SIG-M5 treated with dmso at 0.1 percent for 504 hours (cell line): ENCODE data around the gene ERCC6L2.
A peak's percentile ranks its signal among the peaks of the same experiment; 100 is the strongest.

Experiments
- DNase-seq: peaks from one replicate; lab custom pipeline; 2025; ENCODE audit not compliant: unreplicated experiment; lab: John Stamatoyannopoulos, UW

ERCC6L2 gene

DNA sequence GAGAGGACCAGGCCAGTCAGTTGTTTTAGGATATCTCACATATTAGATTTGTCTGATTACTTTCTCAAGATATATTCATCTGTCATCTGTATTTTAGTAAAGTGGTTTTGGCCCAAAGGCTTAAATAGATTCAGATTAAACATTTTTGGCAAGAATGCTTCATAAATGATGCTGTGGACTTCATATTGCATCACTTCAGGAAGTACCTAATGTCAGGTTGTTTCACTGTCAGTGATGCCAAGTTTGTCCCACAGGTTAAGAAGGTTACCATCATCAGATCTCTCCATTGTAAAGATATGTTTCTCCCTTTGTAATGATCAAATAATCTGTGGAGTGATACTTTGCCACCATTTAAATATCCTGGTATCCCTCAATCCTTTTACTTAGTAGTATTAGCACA, 37.3 kb downstream of the ERCC6L2 start:
- no peak for DNase-seq

DNA sequence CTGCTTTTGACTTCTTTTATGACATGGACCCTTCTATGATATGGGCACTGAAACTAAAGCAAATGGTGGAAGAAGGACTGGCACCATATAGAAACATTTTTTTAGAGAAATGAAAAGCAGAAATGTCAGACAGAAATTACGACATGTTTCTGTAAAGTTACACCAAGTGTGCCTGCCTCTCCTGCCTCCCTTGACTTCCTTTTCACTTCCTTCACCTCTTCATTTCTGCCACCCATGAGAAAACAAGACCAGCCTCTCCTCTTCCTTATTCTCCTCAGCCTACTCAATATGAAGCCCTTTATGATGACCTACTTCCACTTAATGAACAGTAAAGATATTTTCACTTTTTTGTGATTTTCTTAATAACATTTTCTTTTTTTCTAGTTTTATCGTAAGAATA, 44.5 kb downstream of the ERCC6L2 start:
- peak; percentile 80 for DNase-seq

DNA sequence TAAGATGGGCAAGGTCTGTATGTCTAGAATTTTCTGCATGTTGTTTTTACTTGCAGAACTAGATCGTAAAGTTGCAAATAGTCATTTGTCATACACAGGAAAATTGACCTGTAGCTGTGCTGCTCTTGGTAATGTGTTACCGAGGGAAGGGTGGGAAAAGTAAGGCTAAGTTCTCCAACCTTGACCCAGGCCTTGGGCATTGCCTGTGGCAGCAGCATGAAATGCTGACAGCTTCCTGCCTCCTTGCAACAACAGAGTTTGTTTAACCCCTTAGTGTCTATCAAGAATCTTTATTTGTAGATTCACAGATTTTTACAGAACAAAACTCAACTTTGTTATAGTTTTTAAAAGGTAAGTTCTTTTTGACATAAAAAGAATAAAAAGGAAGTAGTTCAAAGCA, 48.3 kb downstream of the ERCC6L2 start:
- no peak for DNase-seq

DNA sequence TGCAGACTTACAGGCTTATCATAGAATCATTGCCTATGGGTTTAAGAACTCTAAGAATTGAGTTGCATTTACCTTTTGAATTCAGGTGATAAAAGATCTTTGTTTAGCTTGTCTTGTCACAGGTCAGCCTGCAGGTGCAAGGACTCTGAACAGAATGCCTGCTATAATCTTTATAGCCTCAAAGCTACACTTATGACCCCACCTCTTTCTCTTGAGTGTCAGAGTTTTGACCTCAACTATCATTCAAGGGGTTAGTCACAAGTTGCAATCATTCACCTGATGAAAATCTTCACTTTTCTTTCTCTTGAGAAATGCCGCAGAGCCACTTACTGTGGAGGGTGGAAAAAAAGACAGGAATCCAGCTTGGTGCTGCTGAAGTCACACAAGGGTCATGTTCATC, 49.5 kb downstream of the ERCC6L2 start:
- no peak for DNase-seq

DNA sequence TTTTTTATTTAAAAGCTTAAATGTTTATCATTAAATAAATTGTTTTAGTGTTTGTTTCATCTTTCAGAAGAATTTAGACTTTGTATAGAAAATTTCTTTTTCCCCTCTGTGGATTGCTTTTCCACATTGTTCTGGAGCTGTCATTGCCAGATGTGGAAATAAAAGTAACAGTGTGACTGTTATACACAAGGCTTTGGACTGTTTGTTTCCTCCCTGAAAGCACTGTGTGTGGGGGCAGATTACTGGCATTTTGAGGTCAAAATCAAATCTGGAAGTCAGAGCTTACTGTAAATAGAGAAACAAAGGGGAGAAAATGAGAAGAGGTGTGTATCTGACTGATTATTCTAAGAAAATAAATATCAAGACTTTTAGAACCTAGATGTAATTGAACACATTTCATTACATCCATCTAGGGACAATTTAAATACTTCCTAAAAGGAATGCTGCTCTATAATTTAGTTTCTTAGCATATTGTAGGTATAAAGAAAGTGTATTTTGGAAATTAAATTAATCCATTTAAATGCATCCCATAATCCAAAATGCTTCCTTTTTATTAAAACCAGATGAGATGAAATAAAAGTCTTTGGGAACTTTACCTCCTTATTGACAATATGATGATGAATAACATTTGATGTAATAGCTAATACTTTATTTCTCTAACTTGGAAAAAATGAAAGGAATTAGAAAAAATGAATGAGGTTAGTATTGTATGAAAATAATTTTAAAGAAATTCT, 51.9 kb downstream of the ERCC6L2 start:
- DNase-seq, result no peak

DNA sequence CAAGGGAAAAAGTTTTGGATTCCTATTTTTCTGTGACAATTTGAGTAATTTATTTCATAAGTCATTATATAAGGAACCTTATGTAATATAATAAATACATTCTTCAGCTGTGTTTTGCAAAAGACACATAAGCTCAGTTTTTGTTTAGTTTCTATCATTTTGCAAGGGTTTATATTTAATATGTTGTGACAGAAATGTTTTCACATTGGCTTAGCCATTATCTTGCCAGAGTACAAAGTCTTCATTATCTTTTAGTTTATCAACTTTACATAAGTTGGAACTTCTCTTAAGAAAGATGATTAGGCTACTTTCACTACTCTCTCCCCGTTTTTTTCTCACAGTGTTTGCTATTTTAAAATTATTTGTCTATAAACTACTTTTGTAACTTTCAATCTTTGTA, 54.8 kb downstream of the ERCC6L2 start:
- DNase-seq, result no peak

DNA sequence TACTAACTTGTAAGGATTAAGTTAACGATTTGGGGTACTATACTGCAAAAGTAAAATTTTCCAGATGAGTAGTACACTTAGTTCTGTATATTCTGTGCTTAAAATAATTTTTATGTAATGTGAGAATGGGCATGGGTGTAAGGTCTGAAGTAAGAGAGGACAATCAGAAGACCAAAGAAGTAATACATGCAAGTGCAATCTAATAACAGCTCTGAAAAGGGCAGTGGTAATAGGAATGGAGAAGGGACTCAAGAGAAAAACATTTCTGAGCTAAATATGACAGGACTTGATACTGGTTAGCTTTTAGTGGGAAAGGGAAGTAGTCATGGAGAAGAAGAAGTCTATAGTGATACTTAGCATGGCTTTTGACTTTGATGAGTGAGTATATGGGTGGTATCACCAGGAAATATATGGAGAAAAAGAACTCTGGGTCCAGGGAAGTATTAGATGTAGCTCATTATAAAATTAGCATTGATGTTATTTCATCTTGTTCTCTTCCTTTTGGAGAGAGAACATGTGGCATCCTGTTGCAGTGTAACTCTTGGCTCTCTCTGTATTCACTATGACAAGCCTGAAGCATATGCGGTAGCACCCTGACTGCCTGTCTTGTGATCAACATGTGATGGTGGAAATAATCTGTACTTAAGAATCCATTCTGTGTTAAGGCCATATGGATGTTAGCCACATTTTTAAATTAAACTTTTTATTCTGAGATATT, 60.5 kb downstream of the ERCC6L2 start:
- no peak for DNase-seq

DNA sequence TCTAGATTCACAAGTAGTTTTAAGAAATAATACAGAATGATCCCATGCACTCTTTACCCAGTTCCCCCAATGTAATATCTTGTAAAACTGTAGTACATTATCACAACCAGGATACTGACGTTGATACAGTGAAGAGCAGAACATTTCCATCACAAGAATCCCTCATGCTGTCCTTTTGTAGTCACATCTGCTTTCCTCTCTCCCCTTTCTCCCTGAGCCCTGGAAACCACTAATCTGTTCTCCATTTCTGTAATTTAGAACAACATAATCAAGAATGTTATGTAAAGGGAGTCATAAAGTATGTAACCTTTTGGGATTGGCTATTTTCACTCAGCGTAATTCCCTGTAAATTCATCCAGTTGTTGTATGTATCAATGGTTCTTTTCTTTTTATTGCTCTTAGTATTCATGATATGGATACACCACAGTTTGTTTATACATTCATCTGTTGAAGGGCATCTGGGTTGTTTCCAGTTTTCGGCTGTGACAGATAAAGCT, 61.1 kb downstream of the ERCC6L2 start:
- no peak for DNase-seq

DNA sequence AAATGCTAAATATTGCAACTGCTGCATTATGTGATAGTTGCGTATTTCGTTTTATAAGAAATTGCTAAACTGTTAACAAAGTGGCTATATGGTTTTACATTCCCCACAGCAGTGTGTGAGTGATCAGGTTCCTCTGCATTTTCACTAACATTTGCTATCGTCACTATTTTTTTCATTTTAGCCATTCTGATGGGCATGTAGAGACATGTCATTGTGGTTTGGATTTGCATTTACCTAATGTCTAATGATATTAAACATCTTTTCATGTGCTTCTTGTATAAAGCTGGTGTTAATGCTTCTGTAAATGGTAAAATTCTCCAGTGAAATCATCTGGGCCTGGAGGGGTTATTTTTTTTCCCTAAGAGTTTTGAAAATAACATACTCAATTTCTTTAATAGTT, 61.6 kb downstream of the ERCC6L2 start:
- DNase-seq, result no peak

DNA sequence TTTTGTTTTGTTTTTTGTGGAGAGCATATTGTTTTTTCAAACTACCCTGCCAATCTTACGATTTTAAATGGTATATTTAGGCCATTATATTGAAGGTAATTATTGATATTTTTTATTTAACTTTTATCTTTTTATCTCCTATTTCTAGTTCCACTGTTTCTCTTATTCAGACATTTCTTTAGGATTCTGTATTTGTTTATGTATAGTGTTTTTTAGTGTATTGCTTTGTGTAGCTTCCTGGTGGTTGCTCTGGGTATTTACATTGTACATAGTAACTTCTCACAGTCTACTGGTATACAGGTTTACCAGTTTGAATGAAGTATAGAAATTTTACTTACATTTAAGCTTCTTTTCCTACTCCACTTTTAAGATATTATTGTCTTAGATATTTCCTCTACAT, 63.2 kb downstream of the ERCC6L2 start:
- DNase-seq, result no peak

DNA sequence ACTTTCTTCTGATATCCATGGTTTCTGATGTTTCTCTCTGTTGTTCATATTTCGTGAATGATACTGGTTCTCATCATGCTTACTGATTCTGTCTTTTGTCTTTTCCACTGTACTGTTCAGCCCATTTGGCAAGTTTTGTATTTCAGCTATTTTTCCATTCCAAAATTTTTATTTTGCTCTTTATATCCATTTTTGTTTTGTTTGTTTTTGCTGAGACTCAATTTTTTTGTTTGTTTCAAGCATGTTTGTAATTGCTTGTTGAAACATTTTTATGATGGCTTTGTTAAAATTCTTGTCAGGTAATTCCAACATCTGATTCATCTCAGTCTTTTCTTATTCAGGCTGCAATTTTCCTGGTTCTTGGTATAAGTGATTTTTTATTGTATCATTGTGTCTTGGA, 64.0 kb downstream of the ERCC6L2 start:
- DNase-seq, result no peak

DNA sequence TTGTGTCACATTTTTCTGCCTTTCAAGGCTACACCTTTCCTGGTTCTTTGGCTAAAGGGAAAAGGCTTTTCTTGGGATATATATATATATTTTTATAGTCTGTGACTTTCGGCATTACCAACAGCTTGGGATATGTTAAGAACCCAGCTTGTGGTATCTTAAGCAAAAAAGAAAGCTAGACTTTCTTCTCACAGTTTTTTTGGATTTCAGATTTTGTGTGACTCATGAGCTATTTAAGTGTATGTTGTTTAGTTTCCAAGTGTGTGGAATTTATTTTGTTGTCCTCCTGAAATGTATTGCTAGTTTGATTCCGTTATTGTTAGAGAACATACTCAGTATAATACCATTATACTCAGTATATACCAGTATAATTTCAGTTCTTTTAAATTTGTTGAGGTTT, 64.8 kb downstream of the ERCC6L2 start:
- no peak for DNase-seq

DNA sequence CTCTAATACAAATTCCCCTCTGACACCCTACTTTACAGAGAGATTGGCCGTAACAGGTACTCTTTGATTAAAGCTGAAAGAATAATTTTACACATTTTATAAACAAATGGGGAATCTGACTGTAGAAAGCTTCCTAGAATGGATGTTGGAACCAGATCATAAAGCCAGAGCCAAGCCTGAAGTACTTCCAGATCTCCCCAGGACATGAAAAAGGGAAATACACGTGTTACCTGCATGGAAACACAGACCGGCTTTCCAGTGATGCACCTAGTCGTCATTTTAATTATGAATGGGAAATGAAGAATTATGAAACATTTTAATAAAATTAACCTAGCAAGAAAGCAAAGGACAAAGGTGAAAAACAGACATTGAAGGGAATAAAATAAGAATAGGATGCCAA, 66.5 kb downstream of the ERCC6L2 start:
- DNase-seq, result no peak

DNA sequence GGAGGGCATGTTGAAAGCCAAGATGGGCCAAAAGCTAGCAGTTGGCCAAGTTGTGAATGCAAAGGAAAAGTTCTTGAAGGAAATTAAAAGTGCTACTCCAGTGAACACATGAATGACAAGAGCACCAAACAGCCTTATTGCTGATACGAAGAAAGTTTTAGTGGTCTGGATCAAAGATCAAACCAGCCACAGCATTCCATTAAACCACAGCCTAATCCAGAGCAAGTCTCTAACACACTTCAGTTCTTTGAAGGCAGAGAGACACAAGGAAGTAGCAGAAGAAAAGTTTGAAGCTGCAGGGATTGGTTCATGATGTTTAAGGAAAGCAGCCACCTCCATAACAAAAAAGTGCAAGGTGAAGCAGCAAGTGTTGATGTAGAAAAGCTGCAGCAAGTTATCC, 71.6 kb downstream of the ERCC6L2 start:
- DNase-seq, result no peak

DNA sequence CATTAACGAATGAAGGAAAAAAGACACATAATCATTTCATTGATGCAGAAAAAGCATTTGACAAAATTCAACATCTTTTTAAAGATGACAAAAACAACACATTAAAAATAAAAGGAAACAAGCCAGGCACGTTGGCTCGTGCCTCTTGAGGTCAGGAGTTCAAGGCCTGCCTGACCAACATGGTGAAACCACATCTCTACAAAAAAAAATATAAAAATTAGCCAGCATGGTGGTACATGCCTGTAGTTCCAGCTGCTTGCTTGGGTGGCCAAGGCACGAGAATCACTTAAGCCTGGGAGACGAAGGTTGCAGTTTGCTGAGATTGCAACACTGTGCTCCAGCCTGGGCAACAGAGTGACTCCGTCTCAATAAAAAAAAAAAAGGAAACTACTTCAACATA, 77.0 kb downstream of the ERCC6L2 start:
- DNase-seq, result no peak

DNA sequence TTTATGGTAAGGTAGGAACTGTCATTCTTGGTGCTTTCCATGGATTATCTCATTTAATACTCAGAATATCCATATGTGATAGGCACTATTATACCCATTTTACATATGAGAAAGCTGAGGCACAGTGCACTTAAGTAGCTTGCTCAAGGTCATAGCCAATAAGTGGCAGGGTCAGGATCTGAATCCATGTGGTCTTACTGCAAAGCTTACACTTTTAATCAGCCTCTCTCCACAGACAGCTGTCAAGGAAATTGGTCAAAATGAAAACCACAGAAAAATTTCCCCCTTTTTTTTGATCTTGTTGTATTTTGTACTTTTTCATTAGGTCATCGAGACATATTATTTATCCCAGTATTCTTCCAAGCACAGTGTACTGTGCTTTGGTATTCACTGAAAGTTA, 78.5 kb downstream of the ERCC6L2 start:
- no peak for DNase-seq

DNA sequence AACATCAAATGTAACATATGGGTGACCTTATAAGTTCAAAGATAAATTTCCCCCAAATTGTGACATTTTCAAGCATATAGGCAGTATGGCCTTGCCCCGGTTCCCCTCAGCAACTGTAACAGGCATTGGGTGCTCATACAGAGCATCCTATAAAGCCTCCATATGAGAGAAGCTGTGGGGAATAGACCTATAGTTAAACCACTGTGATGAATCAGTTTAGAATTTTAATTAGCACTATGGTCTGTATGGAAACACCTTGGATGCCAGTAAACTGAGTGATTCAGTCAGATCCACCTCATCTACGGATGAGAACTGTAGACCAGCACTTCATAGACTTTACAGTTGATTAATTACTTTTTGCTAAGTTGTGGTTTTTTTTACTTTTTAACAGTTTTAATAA, 79.4 kb downstream of the ERCC6L2 start:
- DNase-seq, result no peak

DNA sequence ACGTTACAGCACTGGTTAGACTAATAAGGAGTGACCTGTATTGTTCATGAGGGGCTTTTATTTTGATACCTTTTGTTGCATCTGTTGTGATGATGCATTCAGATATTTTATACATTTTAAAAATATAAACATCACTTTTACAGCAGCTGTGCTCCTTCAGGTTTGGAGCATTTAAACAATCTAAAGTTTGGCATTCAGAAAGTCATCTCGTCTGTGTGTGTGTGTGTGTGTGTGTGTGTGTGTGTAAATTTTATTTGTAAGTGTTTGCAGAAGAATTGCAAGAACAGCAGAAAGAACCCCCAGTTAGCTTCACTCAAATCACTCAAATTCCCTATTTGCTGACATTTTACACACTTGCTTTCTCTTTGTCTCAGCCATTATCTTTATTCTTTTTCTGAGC, 87.4 kb downstream of the ERCC6L2 start:
- DNase-seq, result no peak

DNA sequence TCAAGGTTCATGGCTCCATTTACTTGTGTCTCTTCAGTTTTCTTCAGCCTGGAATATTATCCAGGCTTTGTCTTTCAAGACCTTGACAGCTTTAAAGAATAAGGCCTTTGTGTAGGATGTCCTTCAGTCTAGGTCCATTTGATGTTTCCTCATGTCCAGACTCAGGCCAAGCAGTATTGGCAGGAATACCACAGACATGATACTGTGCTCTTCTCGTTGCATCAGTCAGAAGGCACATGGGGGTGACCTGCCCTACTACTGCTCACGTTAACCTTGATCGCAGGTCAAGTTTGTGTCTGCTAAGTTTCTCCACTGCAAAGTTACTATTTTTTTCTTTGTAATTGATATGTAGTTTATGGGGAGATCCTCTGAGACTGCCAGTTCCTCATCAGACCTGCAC, 88.2 kb downstream of the ERCC6L2 start:
- DNase-seq, result no peak

DNA sequence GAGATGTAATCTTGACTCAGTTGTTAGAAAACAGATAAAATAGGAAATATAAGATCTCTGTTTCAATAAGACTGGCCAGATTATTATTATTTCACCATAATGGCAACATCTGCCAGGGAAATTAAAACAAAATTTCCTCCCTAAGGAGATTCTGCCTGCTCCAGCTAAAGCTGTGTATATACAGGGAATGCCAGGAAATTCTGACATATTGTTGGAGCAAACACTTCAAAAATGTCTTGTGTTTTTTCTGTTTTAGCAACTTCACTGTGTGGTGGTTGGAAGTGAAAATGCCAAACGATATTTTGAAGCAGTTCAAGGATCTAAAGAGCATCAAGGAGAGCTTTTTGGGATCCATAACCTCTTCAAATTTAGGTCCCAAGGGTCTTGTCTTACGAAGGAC, 90.8 kb downstream of the ERCC6L2 start:
- DNase-seq, result no peak

DNA sequence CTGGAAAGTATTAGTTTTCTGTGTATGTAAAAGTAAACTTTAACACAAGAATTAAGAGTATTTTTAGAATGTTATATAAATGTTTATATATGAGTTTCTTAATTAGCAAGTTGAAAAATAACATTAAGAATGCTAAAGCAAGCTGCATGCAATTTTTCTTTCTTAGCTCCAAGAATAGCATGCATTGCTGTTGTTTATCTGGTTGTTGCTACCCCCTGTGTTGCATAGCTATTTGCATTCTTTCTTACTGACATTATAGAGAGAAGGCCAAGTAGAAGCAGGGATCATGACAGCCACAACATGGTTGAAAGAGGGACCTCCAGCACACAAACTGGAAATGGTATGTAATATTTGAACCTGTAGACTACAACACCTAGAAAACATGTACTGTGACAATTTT, 94.8 kb downstream of the ERCC6L2 start:
- DNase-seq, result no peak

DNA sequence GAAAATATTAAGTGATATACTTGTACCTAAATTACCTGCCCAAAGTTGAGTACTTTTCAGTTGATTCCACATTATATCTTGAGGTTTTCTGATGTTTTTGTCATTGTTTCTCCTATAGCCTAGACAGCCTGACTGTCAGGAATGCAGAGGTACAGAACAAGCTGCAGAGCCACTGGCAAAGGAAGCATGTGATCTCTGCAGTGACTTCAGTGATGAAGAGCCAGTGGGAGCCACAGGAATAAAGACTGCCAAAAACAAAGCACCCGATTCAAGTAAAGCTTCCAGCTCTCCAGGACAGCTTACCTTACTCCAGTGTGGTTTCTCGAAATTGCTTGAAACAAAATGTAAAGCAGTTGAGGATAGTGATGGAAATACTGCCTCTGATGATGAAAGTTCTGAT, 96.3 kb downstream of the ERCC6L2 start:
- no peak for DNase-seq

DNA sequence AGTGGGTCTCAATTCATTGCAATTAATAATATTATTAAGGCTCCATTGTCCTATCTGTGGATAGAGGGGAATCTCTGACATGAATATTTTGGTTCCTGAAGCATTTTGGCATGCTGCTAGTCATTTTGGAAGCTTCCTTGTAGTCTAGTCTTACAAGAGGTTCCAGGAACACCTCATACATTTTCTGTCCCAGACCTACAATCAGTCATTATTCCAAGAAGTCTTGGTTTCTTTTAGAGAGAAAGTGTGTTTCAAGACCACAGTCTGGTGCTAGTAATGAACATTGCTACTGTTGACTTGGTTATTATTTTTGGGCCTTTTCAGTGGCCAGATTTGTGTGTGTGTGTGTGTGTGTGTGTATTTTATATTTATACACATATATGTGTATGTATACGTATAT, 98.9 kb downstream of the ERCC6L2 start:
- no peak for DNase-seq
